Ammon's horn (tissue), 1 donor: ENCODE results near the gene CHST6.
"Not testable (repeated sequence)": the region's sequence is repeated elsewhere in the genome, so short reads cannot be mapped to it uniquely, and the experiment has no call there.

Source experiments
- DNase-seq: peaks from one replicate; pipeline ENCODE4 v3.0.0-alpha.2; 2016; ENCODE audit warnings: low spot score

CHST6 gene

GRCh38 chr16:75495076-75495674 is at the start of gene CHST6:
Gene CHST6 (minus strand): TSS chr16:75495441. CDS start chr16:75479828, 15,613 bp downstream.
- peak; percentile 84 for DNase-seq

- DNase-seq, result not testable (repeated sequence)
Observed at GRCh38 chr16:75542462-75542861, 47.2 kb upstream of the CHST6 start.

GRCh38 chr16:75541236-75541635 is 46.0 kb upstream of the CHST6 start:
- DNase-seq, result no peak

GRCh38 chr16:75538882-75539565 is 43.8 kb upstream of the CHST6 start:
- not testable (repeated sequence) for DNase-seq

- no peak for DNase-seq
Observed at GRCh38 chr16:75537776-75538175, 42.5 kb upstream of the CHST6 start.

GRCh38 chr16:75535901-75536300 is 40.7 kb upstream of the CHST6 start, which contains the start of gene CHST5:
Gene CHST5 (minus strand): TSS chr16:75536108. CDS start chr16:75530384, 5,724 bp downstream.
- no peak for DNase-seq

- DNase-seq, result no peak
Observed at GRCh38 chr16:75535211-75535843, 40.1 kb upstream of the CHST6 start.

GRCh38 chr16:75534560-75535205 is 39.4 kb upstream of the CHST6 start:
- DNase-seq, result no peak

- DNase-seq, result no peak
Observed at GRCh38 chr16:75532791-75533190, 37.5 kb upstream of the CHST6 start.

GRCh38 chr16:75532142-75532765 is 37.0 kb upstream of the CHST6 start:
- no peak for DNase-seq

GRCh38 chr16:75529959-75530358 is 34.7 kb upstream of the CHST6 start:
- no peak for DNase-seq

GRCh38 chr16:75529056-75529905 is 34.0 kb upstream of the CHST6 start:
- DNase-seq, result no peak

GRCh38 chr16:75527825-75528299 is 32.6 kb upstream of the CHST6 start:
- DNase-seq, result no peak

- DNase-seq, result no peak
Observed at GRCh38 chr16:75526032-75526790, 31.0 kb upstream of the CHST6 start.

GRCh38 chr16:75519175-75519574 is 23.9 kb upstream of the CHST6 start:
- DNase-seq, result no peak

- DNase-seq, result not testable (repeated sequence)
Observed at GRCh38 chr16:75516189-75516966, 21.1 kb upstream of the CHST6 start.

- DNase-seq, result no peak
Observed at GRCh38 chr16:75514296-75514695, 19.1 kb upstream of the CHST6 start.

- peak; percentile 35 for DNase-seq
Observed at GRCh38 chr16:75506574-75506973, 11.3 kb upstream of the CHST6 start.

- no peak for DNase-seq
Observed at GRCh38 chr16:75506107-75506506, 10.9 kb upstream of the CHST6 start.

- no peak for DNase-seq
Observed at GRCh38 chr16:75503801-75504200, 8.6 kb upstream of the CHST6 start.
